Vagina (tissue), 2 donors: ENCODE measurements around the gene ATP11A.

Source experiments
- POLR2A ChIP-seq, 2 donors: fragments of 450-650 bp; IDR thresholded peaks; one replicate each; pipeline ENCODE4 v1.6.1; 2017; ENCODE audit warnings: antibody characterized with exemption in 2 of 2, mild to moderate bottlenecking in 2 of 2, moderate library complexity in 2 of 2
- TF ChIP-seq, protein P1 (sequence below), 3 experiments: fragments of 450-650 bp in 2 of 3; fragments of 200-600 bp in 1 of 3; sonication (generic) in 1 of 3; IDR thresholded peaks; one replicate each; pipeline ENCODE4 v1.5.1; 2017 to 2019; ENCODE audit warnings: antibody characterized with exemption in 3 of 3, mild to moderate bottlenecking in 2 of 3, moderate library complexity in 2 of 3

DNA sequence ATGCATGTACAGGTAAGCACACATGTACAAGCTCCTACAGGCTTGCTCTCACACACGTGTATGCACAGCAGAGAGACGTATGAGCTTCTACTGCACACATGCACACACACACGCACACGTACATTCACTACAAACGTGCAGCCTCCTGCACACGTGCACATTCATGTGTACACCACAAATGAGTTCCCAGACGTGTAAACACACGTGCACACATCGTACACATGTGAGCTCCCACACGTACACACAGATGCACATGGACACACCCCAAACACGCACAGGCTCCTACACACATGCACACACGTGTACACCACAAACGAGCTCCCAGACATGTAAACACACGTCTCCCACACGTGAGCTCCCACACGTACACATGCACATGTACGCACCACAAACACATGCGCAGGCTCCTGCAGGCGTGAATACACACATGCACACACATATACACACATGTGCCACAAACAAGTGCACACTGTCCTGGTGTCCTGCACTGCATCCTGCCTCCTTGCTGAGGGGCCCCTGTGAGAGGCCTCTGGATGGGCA lies 195.5 kb downstream of the ATP11A start:
- TF ChIP-seq, protein P1, sequence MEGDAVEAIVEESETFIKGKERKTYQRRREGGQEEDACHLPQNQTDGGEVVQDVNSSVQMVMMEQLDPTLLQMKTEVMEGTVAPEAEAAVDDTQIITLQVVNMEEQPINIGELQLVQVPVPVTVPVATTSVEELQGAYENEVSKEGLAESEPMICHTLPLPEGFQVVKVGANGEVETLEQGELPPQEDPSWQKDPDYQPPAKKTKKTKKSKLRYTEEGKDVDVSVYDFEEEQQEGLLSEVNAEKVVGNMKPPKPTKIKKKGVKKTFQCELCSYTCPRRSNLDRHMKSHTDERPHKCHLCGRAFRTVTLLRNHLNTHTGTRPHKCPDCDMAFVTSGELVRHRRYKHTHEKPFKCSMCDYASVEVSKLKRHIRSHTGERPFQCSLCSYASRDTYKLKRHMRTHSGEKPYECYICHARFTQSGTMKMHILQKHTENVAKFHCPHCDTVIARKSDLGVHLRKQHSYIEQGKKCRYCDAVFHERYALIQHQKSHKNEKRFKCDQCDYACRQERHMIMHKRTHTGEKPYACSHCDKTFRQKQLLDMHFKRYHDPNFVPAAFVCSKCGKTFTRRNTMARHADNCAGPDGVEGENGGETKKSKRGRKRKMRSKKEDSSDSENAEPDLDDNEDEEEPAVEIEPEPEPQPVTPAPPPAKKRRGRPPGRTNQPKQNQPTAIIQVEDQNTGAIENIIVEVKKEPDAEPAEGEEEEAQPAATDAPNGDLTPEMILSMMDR (IDR thresholded peaks at IDR 0.05), result no peak
- TF ChIP-seq POLR2A (IDR thresholded peaks at IDR 0.05), result no peak
